Hematopoietic multipotent progenitor cell treated with erythropoietin and hydrocortisone succinate and interleukin-3 and kit ligand, for 15 days (in vitro differentiated cells): Measurements from ENCODE around the gene SGSH.
"Not testable (repeated sequence)": the region's sequence is repeated elsewhere in the genome, so short reads cannot be mapped to it uniquely, and the experiment has no call there.

ENCODE experiments used
- DNase-seq: peaks from one replicate; pipeline ENCODE4 v3.0.0-alpha.2; 2015; ENCODE audit warnings: low spot score

Gene SGSH

GRCh38 chr17:80210348-80211108 is 9.6 kb downstream of the SGSH start:
- no peak for DNase-seq

GRCh38 chr17:80209765-80210164 is 10.4 kb downstream of the SGSH start:
- DNase-seq, result no peak

- no peak for DNase-seq
Measured at GRCh38 chr17:80208050-80208449, 12.1 kb downstream of the SGSH start.

GRCh38 chr17:80205811-80206210 is 14.3 kb downstream of the SGSH start:
- DNase-seq, result no peak

DNA sequence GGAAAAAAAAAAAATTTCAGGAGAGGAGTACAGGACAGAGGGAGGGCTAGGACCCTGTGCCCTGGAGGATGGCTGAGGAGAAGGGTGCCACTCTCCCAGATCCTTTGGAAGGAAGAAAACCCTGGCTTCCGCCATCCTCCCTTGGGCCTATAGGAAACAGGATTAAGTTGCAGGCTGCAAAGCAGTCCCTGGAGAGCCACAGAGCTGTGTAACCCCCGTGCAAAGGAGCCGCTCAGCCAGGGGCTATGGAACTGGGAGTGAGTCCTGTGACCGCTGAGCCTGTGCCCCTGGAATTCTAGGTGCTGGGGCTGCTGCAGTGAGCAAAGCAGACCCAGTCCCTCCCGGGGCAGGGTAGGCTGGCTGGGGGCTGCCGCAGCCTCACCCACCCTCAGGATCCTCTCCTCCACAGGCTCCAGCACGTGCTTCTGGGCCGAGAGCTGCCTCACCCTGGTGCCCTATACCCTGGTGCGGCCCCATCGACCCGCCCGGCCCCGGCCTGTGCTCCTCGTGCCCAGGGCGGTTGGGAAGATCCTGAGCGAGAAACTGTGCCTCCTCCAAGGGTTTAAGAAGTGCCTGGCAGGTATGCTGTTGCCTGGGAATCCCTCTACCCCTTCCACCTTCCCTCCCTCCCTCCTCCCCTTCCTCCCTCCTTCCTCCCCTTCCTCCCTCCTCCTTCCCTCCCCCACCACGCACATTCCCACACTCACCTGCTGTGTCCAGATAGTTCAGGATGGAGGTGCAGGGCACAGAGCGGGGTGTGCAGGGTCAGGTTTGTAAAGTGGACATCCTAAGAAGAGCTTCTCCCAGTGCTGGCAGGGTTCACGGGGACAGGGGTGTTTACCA is 15.3 kb downstream of the SGSH start:
- DNase-seq, result no peak

GRCh38 chr17:80203471-80203963 is 16.6 kb downstream of the SGSH start:
- DNase-seq, result no peak

GRCh38 chr17:80202197-80202596 is 17.9 kb downstream of the SGSH start:
- no peak for DNase-seq

DNA sequence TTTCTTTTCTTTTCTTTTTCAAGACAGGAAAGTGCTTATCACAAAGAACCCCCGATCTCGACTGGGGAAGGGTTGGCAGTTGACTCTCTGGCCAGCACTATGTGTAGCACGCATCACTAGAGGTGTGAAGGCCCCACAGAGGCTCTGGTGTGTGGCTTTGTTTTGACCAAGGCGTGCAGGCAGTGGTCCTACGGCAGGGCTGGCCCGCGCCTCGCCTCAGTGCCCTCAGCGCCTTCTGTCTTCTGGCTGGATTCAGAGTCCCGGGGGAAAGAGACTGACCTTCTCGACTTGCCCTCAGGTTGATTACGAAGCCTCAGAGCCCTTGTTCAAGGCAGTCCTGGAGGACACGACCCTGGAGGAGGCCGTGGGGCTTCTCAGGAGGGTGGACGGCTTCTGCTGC is 18.7 kb downstream of the SGSH start:
- DNase-seq, result no peak

DNA sequence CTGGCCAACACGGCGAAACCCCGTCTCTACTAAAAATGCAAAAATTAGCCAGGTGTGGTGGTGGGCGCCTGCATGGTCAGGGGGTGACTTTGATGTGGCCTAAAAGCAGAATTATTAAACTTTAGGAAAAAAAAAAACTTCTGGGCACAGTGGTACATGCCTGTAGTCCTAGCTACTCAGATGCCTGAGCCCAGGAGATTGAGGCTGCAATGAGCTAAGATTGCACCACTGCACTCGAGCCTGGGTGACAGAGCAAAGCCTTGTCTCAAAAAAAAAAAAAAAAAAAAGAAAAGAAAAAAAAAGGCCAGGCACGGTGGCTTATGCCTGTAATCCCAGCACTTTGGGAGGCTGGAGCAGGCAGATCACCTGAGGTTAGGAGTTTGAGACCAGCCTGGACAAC is 20.8 kb downstream of the SGSH start:
- not testable (repeated sequence) for DNase-seq

DNA sequence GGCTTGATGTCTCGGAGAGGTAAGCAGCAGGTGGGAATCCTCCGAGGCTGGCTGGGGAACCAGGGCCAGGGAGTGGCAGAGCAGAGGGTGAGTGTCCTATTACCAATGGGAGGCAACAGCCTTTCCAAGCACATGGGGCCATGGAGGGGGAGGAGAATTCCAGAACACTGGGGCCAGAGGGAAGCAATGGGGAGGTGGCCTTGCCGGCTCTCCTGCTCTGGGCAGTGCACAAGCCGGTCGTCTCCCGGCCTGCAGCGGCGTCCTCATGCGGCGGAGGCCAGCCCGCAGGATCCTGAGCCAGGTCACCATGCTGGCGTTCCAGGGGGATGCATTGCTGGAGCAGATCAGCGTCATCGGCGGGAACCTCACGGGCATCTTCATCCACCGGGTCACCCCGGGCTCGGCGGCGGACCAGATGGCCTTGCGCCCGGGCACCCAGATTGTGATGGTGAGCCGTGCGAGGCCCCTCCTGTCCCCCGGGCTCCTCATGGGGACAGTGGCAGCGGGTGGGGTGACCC is 21.9 kb downstream of the SGSH start:
- no peak for DNase-seq

- DNase-seq, result no peak
Measured at GRCh38 chr17:80196652-80197051, 23.5 kb downstream of the SGSH start.

- peak; percentile 68 for DNase-seq
Measured at GRCh38 chr17:80195671-80196529, 24.2 kb downstream of the SGSH start.

DNA sequence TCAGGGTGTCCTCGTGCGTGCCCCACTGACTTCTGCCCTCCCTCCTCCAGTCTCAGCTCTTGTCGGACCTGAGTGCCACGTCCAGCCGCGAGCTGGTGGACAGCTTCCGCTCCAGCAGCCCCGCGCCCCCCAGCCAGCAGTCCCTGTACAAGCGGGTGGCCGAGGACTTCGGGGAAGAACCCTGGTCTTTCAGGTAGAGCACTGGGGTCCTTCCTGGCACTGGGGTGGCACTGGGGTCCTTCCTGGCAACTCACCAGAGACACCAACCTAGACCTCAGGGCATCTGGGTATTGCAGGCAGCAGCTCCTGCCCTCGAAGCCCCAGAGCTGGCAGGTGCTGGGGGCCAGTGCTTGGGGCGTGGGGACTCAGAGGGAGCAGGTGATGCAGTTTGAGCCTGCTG is 25.0 kb downstream of the SGSH start:
- DNase-seq, result no peak

DNA sequence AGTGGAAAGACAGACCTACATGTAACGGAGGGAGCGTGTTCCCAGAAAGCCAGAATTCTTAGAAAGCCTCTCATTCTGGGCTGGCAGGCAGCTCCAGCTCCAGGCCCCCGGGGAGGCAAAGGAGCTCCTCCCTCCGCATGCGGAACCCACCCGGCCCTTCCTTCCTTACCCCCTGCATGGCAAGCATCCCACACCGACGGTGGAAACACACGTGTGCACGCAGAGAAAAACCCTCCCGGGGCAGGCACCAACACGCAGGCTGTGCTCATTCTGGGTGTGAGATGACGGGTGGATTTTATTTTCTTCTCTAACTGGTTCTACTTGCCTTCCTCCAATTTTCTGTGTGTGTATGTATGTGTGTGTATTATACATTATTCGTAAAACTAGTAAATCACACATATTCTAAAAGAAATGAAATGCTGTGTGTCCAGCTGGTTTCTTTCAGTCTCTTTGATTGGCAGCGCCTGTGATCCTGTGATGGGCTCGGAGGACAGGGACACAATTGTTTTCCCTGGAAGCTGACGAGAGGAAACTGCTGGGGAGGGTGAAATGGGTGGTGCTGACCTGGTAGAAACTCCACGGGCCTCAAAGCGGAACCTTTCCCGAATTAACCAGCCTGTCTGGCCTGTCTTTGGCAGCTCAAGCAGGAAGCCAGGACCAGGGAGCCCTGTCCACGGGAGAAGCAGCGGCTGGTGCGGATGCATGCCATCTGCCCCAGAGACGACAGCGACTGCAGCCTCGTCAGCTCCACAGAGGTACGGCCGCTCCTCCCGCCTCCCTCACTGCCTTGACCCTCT is 28.1 kb downstream of the SGSH start:
- DNase-seq, result no peak

- no peak for DNase-seq
Measured at GRCh38 chr17:80191192-80191591, 28.9 kb downstream of the SGSH start.

DNA sequence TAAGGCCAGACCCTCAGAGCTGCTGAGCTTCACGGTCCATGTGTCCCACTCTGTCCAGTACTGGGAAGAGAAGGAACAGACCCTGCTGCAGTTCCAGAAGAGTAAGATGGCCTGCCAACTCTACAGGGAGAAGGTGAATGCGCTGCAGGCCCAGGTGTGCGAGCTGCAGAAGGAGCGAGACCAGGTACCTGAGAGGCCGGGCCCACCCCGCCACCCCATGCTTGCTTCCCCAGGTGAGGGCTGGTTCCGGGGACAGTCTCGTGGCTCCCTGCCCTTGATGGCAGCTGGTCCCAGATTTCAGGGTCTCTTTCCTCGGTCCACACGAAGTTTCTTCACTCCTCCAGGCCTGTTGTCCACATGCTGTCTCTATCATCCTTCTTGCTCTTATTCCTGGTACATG is 29.4 kb downstream of the SGSH start:
- DNase-seq, result no peak

DNA sequence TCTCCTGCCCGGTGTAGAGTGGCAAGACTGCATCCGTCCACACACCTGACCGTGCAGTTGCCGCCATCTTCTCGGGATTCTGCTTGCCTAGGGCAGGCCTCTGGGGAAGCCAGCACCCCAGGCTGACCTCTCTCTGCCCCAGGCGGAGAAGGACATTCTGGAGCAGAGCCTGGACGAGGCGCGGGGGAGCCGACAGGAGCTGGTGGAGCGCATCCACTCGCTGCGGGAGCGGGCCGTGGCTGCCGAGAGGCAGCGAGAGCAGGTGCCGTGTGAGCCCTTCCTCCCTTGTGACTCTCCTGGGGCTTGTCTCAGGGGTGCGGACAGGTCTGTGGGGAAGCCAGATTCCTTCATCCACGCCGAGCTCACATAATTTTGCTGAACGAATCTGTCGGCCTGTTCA is 30.5 kb downstream of the SGSH start:
- DNase-seq, result no peak

DNA sequence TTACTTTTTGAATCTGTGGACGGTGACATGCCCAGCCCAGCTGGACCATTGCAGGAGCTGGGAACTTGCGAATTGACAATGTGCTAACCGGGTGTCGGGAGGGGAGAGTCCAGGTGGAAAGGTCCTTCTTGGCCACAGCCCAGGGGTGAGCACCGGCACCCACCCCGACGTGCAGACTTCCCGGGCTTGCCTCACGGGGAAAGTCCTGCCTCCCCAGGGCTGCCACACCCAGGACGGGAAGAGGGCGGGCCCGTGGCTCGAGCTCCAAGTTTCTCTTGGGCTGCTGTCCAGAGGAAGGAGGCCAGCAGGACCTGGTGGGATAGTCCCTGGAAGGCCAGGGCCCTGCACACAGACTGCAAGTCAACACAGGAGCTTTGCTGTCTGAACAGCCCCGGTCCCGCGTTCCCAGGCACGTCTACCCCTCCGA is 32.6 kb downstream of the SGSH start:
- DNase-seq, result no peak

GRCh38 chr17:80187090-80187489 is 33.0 kb downstream of the SGSH start:
- DNase-seq, result no peak

DNA sequence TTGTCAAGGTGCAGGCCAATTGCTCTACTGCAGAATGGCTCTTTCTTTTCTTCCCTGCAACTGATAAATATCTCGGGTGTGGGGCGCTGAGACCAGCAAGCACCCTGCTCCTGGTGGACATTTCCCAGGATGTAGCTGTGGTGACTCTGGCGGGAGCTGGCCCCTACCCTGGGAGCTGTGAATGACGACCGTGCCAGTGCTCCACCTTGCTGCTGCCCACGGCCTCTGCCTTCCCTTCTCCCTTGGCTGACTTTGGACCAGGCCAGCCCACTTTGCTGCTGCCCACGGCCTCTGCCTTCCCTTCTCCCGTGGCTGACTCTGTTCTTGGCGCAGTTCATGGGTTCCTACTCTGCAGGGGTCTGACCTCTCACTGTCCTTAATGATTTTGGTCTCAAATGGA is 34.2 kb downstream of the SGSH start:
- DNase-seq, result no peak

- DNase-seq, result no peak
Measured at GRCh38 chr17:80184423-80184714, 35.8 kb downstream of the SGSH start.
